HG03469 (cell line): Measurements from ENCODE around the gene TMEM147.

ENCODE experiments used
- ATAC-seq: cut with Tn5 transposase; IDR thresholded peaks from one replicate; pipeline ENCODE4 v1.9.1; 2021; ENCODE audit warnings: mild to moderate bottlenecking, moderate library complexity, moderate number of reproducible peaks; ENCODE audit not compliant: unreplicated experiment

The TMEM147 gene

DNA sequence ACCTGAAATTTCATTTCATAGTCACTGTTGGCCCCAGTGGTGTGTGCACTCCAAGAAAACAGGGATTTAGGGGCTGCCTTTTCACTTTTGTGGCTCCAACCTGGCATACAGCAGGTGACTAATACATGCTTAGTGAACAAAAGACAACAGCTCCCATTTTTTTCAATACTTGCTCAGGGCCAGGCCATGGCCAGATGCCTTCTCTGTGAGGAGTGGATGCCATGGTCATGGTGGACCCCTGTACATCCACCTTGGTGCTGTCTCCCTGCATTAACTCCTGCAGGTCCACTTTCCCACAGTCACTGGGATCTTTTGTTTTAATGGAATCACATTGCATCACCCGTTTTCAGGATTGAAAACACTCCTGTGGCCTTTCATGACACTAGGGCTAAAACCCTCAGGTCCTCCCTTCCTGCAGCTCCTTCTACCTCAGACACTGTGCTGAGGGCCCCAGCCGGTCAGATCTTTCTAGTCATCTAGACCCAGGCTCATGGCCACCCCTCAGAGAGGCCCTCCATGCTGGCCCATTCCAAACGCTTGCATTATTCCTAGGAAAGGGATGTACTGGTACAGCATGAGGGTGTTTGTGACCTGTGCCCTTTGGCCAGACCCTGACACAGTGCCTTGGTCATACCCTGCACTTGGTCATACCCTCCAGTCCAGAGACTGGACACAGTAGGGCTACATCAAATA lies 1.2 kb upstream of the TMEM147 start:
- ATAC-seq = no peak

DNA sequence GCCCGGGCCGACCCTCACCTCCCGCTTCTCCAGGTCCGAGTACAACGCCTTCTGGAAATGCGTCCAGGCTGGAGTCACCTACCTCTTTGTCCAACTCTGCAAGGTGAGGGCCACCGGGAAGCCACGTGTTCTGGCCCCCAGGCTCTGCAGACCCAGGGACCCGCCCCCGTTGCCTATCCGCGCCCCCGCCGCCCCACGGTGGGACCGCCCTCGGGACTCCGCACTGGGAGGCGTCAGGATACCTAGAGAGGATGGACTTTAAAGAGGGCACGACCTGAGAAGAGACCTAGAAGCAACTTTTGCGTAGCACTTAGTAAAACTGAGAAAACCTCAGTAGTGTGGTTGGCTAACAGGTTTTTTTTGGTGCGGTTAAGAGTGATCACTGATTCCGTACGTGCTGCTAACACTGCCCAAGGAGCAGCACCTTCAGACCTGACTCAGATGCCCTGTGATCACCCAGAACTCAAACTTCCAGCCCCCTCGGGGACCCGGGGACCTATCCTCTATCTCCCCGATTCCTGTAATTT lies 492 bp downstream of the TMEM147 start:
- peak; percentile 25 for ATAC-seq

DNA sequence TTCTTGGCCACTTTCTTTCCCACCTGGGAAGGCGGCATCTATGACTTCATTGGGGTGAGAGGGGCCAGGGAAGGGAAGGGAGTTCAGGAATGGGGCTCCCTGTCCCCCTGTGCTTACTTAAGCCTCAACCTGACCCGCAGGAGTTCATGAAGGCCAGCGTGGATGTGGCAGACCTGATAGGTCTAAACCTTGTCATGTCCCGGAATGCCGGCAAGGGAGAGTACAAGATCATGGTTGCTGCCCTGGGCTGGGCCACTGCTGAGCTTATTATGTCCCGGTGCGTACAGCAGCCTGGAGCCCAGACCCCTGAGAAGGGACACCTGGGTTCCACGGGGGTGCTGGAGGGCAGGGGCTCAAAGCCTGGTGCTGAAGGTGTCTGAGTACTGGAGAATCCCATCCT lies 1.1 kb downstream of the TMEM147 start:
- no peak for ATAC-seq

DNA sequence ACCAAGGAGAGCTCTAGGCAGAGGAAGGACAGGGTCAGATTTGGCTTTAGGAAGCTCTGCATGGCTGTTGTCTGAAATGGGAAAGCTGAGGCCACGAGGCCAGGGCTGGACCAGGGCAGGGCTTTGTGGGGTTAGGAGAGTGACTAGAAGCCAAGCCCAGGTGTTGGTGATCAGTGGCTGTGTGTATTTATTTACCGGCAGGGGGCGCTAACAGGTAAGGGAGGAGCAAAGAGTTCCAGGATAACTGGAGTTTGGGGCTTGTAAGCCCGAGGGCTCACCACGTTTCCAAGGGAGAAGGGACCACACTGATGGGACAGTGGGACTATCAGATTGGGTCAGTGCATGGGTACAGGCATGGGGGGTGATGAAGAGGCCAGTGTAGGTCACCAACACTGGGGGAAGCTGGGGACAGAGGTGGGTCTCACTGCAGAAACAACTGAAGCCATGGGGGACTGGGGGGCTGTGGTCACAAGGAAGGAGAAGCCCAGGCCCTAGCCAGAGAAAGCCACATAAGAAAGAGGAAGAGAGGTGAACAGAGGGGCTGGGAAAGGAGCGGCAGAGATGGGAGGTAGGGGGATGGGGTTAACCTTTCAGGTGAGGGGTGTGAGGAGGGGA lies 3.9 kb downstream of the TMEM147 start:
- no peak for ATAC-seq

DNA sequence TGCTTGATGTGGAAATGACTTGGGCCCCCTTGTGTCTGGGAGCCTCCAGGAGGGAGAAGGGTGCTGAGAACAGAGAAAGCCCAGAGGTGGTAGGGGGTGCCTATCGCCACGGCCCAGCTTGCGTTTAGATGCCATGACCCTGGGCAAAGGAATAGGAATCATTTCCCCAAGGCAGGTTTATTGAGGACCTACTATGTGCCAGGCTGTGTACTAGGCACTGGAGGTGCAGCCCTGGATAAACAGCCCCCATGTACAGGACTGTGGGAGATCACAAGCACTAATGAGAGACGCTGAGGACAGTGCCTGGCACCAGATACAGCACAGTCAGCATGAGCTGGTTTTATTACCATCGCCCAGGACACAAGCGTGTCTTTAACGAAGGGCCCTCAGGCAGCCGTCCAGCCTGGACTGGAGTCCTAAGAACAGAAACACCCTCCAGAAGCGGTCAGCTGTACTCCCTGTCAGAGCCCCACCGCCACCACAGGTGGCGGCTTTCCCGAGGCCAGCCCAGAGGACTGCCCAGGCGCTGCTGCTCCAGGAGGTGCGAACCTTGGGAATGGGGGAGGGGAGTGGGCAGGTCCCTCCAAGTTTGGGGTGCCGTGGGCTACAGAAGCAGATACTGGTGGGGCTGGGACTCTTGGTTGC lies 4.6 kb downstream of the TMEM147 start:
- no peak for ATAC-seq

DNA sequence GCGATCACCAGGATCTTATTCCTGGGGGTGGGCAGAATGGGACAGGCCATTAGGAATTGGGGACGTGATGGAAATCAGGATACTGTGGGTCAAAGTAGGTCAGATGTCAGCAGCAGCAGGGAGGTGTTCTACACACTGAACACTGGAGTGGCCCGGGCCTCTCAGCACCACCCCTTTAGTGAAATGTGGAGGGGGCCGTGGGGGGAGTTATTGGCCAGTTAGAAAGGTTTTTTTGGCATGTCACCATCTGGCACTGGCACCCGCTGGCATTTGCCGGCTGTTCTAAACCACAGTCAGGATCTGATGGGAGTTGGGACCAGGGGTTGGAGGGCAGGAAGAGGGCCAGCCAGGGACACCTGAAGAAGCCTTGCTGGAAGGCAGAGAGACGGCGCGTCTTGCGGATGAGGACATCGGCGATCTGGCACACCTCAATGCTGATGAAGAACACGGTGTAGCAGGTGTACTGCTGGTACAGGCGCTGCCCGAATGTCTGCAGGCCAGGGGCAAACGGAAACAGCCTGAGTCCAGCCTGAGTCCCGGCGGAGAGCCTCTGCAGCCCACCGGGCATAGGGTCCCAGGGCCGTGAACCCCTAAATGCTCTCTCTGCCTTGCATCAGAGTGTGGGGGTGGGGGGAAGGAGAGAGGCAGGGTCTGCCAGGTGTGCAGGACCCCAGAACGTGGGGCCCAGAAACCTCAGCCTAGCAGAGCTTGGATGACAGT lies 5.8 kb downstream of the TMEM147 start:
- no peak for ATAC-seq

DNA sequence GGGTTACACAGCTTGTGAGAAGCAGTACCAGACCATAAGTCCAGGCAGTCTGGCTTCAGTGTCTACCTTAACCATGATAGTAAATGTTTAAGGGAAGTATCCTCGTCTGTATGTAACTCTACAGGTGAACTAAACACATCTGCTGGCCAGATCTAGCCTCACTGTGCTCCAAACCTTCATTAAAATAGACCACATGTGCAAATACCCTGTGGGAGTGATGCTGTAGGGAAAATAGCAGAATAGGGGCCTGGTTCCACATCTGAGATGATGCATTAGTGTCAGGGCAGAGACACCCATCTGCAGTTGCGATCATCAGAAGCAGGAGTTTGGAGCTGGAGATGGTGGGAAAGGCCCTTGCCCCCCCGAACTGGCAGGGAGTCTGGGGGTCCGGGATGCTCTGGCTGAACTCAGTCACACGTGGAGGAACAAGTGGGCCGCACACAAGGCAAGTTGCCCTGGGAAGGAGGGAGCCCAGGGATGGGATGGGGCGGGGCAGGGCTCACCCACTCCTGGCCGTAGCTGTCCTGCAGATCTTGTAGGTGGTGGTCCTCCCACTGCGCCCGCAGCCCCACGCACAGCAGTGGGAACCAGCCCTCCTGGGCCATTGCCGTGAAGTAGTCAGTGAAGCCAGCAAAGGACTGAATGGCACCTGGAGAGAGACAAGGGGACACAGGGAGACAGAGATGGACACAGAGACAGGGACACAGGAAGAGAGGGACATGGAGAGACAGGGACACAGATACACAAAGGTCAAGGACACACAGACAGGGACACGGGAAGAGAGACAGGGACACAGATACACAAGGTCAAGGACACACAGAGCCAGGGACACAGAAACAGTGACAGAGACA lies 7.3 kb downstream of the TMEM147 start:
- no peak for ATAC-seq

DNA sequence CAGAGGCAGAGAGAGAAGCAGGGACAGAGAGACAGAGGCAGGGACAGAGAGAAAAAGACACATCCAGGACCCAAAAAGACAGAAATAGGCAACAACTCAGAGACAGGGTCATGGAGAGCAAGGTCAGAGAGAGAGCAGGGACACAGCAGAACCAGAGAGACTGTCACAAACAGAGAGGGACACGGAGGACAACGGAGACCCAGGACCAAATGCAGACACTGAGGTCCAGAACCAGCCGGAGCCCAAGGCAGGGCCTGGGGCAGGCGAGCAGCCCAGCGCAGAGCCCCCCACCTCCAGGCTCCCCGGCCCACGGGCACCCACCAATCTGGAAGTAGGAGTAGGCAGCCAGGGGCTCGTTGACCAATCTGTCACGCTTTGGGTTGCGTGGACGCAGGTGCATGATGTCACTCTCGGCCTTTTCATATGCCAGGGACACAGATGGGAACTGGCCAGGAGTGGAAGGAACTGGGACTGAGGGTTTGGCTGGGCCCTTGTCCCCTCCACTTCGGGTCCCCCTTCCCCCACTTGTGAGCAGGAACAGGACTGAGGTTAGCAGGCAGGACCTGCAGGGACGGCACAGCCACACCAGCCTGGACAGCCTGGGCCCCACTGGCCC lies 8.1 kb downstream of the TMEM147 start:
- no peak for ATAC-seq

DNA sequence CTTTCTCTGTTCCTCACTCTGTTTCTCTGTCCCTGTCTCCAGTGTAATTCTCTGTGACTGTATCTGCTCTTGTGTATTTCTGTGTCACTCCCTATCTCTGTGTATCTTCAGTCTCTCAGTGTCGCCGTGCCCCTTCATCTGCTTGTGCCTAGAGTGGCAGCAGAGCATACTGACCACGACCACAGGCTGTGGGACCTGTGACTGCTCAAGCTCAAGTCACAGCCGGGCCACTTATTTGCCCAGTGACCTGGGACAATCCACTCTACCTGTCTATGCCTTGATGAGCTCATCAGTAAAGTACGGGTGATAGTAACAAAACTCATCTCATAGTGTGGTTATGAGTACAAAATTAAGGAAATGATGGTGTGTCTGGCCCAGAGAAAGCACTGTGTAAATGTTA lies 8.7 kb downstream of the TMEM147 start:
- ATAC-seq = no peak

DNA sequence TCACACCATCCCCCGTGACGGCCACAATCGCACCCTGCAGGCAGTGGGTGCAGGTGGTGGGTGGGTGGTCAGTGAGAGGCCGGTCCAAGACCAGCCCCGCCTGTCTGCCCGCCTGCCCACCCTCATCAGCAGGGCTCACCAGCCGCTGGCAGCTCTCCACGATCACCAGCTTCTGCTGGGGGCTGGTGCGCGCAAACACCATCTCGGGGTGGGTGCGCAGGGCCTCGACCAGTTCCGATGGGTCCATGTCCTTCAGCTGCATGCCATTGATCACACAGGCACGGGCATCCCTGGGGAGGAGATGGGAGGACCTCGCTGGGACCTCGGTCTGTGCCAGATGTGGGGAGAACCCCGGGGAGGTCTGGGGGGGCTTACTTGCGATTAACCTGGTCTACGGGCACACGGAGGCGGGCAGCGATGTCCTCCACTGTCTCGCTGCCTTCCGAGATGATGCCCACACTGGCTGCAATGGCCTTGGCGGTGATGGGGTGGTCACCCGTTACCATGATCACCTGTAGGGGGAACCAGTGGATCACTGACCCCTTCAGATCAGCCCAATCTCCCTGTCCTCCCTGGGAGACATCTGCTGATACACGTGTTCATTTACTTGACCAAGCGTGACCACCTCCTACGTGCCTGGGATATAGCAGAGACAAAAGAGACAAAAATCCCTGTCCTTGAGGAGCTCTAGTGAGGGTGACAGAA lies 10.0 kb downstream of the TMEM147 start:
- ATAC-seq = no peak

DNA sequence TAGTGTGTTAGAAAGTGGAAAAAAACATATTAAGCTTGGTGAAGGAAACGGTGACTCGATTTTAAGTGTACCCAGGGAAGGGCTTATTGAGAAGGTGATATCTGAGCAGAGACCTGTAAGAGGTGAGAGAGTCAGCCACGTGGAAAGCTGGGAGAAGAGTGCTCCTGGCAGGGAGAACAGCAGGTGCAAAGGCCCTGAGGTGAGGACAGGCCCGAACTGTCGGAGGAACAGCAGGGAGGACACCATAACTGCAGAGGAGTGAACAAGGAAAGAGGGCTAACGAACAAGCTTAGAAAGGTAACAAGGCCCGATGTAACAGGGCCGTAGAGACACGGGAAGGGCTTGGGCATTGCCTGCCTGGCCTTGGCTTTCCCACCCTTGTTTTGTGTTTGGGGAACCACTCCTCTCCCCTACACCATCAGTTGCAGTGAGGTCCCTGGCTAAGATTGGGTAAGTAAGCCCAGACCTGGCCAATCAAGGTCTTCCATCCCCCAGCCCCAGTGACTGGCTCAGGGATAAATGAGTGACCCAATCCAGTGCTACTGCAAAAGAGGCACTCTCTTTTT lies 10.7 kb downstream of the TMEM147 start:
- no peak for ATAC-seq

DNA sequence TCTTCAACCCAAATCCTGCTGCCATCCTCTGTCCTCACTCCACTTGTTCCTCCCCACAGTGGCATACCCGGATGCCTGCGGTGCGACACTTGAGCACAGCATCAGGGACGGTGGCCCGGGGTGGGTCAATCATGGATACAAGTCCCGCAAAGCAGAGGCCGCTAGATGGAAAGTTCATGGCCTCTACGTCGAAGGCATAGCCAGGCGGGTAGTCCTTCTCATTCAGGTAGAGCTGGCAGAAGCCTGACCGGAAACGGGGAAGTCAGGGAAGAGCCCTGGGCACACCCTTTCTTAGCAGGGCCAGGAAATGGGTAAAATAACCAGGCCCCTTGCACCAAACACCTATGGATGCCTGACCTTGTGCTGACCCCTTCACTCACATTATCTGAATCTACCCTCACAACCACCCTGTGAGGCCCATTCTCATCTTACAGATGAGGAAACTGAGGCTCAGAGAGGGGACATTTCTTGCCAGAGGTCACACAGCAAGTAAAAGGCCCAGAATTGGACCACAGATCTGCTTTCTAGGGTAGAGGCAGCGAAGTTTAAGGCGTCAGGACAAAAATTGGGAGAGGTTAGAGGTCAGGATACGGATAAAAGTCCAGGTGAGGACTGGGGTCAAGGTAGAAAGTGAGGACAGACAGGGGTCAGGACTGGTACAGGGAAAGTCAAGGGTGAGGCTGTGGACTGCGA lies 11.6 kb downstream of the TMEM147 start:
- no peak for ATAC-seq

DNA sequence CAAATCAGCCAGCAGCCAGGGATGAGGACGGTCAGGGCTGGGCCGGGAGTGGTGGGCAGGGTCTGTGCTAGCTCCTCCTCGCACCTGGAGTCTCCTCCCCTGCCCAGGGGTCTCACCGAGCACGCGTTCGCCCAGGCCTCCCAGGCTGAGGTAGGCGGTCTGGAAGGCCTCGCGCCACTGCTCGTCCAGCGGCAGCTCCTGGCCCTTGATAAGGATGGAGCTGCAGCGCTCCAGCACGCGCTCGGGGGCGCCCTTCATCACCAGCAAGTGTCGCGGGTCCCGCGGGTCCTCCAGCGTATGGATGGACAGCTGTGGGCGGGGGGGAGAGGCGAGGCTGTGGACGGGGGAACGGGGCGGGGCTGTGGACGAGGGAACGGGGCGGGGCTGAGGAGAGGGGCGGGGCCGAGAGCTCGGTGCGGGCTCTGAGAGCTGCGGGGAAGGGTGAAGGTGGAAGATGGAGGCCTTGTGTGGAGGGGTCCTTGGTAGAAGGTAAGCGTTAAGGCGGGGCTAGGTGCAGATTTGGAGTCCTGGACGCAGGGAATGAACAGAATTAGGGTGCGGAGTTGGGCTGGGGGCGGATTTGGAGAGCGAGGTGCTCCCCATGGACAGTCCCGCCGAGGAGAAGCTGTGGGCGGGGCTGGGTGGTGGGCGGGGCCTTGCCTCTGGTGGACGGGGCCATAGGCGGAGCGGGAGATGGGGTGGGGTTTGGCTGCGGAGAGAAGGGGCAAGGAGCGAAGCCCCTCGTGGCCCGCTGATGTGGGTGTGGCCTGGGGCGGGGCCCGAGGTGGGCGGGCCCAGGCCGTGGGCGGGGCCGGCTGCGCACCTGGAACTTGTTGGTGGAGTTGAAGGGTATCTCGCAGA lies 12.3 kb downstream of the TMEM147 start:
- ATAC-seq = no peak

DNA sequence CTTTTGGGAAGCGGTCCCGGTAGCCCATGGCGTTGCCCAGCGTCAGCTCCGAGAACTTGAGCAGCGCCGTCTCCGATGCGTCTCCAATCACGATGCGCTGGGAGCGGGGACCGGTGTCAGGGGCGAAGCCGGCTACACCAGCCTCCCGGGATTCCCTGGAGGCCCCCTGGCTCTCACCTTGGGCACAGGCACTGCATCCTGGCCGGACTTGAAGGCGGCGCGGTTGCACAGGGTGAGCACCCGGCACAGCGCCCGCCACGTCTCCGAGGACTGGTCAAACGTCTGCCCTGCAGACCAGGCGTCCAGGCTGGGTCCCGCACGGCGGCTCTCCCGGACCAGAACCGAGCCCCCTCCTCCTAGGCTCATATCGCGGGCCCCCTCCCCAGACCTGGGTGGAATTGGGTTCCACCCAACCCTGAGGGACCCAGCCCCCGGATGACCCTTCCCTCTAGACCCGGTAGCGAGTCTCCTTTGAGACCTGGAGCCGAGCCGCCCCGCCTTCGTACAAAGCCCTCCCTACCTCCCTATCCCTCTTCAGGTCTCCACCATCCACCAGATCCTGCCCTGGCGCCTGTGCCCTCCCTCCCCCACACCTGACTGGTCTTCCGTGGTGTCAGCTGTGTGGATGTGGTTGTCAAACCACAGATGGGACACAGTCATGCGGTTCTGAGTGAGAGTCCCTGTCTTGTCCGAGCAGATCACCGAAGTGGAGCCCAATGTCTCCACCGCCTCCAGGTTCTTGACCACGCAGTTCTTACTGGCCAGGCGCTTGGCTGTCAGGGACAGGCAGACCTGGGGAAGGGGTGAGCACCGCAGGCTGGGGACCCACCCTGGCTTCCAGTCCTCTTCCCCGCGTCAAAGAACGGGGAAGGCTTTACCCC lies 13.2 kb downstream of the TMEM147 start:
- no peak for ATAC-seq

DNA sequence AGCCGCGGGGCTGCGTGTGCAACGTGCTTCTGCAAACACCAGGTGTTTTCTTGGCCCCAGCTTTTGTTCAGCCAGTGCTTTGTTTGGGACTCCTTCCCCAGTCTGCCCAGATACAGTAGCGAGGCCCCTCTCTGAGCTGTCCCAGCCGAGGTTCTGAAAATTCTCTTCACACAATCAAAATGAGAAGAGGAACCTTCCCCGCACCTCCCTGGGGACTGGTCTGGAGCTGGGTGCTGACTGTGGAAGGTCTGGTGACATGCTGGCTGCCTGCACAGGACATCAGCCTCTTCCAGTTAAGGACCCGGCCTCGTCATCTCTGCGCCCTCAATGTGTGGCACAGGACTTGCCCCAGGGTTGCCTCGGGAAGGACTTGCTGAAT lies 13.8 kb downstream of the TMEM147 start:
- no peak for ATAC-seq

DNA sequence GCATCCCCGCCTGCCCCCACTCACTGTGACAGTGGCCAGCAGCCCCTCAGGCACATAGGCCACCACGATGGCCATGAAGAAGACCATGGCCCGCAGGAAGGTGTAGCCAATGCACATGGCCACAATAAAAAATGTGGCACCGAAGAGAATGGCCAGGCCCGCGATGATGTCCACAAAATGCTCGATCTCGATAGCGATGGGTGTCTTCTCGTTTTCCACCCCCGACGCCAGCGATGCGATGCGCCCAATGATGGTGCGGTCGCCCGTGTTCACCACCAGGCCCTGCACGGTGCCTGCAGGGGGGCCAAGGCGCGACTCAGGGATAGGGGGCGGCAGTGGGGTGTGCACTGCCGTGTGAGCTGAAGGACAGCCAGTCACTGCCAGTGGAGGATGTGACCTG lies 14.4 kb downstream of the TMEM147 start:
- ATAC-seq = no peak

DNA sequence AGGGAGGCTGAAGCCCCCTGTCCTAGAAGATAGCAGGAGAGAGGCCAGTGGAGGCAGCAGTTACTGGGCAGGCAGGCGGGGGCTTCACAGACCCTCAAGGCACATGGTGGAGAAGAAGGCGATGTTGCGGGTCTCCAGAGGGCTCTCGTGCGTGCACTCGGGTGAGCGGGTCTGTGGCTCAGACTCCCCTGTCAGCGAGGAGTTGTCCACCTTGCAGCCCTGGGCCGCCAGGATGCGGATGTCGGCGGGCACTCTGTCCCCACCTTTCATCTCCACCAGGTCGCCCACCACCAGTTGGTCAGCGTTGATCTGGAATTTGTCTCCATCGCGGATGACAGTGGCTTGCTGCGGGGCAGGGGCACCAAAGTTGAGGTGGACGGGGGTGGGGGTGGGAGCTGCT lies 14.8 kb downstream of the TMEM147 start:
- no peak for ATAC-seq
